ENCODE data around the gene HES4. TPM values are rescaled to one million over a fixed set of nuclear protein-coding genes. Genes with fewer than 3 reads are reported as not detected.
A peak's percentile ranks its signal among the peaks of the same experiment; 100 is the strongest.

The HES4 gene
- total RNA-seq, 1 experiment from 2014 or later: 233 TPM

- Histone ChIP-seq H3K4me1 (ENCODE audit: insufficient read depth, low read length) (peaks cover 23% of the 10 kb centered on the region), H3K27ac (ENCODE audit: low read length) (peak overlapping the region; percentile 66), H3K27me3 (ENCODE audit: low read length) (no peaks in the 10 kb centered on the region), H3K79me2 (ENCODE audit: low read length) (peaks cover 22% of the 10 kb centered on the region), H2AFZ (ENCODE audit: low read length) (no peak overlapping the region), H3K9ac (ENCODE audit: low read length) (peak overlapping the region; percentile 71), H3K4me3 (ENCODE audit: low read length) (peak overlapping the region; percentile 76), H3K36me3 (ENCODE audit: low read depth, low read length) (no peaks in the 10 kb centered on the region), H4K20me1 (ENCODE audit: low read length) (no peaks in the 10 kb centered on the region), H3K4me2 (ENCODE audit: low read length) (peak overlapping the region; percentile 96), H3K9me2 (replicated peaks; ENCODE audit: low read length) (no peaks in the 10 kb centered on the region), H3F3A (ENCODE audit: low read length, unreplicated experiment) (no peaks in the 10 kb centered on the region), H3K9me3 (ENCODE audit: low read length) (no peaks in the 10 kb centered on the region)
- DNase-seq (peak; percentile 59), ATAC-seq (0 out of 2 replicates have a peak, but pooled peaks have one; percentile 1)
- POLR2A ChIA-PET (ENCODE audit: unreplicated experiment): interaction anchor here (0.7 to 1.2 kb wide), 2 partner anchors 13 to 18 kb away, joined by 3 to 8 read pairs; no protein-coding TSS in a partner anchor
- intact Hi-C loops (cut with micrococcal nuclease): loop anchor here (2.0 to 5.0 kb wide), 2 partner anchors 48 to 102 kb away; partner anchors contain the start of gene C1orf159
- no peak for TF ChIP-seq EZH2 (IDR thresholded peaks at IDR 0.05; ENCODE audit: low read length, unreplicated experiment)
- TF ChIP-seq, protein P1, sequence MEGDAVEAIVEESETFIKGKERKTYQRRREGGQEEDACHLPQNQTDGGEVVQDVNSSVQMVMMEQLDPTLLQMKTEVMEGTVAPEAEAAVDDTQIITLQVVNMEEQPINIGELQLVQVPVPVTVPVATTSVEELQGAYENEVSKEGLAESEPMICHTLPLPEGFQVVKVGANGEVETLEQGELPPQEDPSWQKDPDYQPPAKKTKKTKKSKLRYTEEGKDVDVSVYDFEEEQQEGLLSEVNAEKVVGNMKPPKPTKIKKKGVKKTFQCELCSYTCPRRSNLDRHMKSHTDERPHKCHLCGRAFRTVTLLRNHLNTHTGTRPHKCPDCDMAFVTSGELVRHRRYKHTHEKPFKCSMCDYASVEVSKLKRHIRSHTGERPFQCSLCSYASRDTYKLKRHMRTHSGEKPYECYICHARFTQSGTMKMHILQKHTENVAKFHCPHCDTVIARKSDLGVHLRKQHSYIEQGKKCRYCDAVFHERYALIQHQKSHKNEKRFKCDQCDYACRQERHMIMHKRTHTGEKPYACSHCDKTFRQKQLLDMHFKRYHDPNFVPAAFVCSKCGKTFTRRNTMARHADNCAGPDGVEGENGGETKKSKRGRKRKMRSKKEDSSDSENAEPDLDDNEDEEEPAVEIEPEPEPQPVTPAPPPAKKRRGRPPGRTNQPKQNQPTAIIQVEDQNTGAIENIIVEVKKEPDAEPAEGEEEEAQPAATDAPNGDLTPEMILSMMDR (conservative IDR thresholded peaks at IDR 0.05; ENCODE audit: low read depth, low read length): peak; percentile 80
- no TSS peak for BruUV-seq (replicated peaks)
- CTCF ChIA-PET: interaction anchor here (0.6 to 1.5 kb wide), 7 partner anchors 13 to 246 kb away, joined by 3 to 7 read pairs (median 5); no protein-coding TSS in a partner anchor
These were observed 15.1 kb upstream of the HES4 start for GRCh38 chr1:1014799-1015681.

- no peaks in the 10 kb centered on the region for H4K20me1 ChIP-seq (ENCODE audit: low read length)
- POLR2A ChIA-PET (ENCODE audit: unreplicated experiment): interaction anchor here (0.6 to 1.2 kb wide), 7 partner anchors 8 to 268 kb away, joined by 3 to 10 read pairs (median 4); no protein-coding TSS in a partner anchor
- peaks cover 22% of the 10 kb centered on the region for H3K79me2 ChIP-seq (ENCODE audit: low read length)
- peak overlapping the region; percentile 49 for H2AFZ ChIP-seq (ENCODE audit: low read length)
- CTCF ChIA-PET: interaction anchor here (0.6 to 1.5 kb wide), 8 partner anchors 12 to 217 kb away, joined by 3 to 7 read pairs (median 4); no protein-coding TSS in a partner anchor
- H3K36me3 ChIP-seq (ENCODE audit: low read depth, low read length): no peaks in the 10 kb centered on the region
- peak overlapping the region; percentile 71 for H3K9ac ChIP-seq (ENCODE audit: low read length)
- H3K27me3 ChIP-seq (ENCODE audit: low read length): no peaks in the 10 kb centered on the region
- peak overlapping the region; percentile 76 for H3K4me3 ChIP-seq (ENCODE audit: low read length)
- H3K4me1 ChIP-seq (ENCODE audit: insufficient read depth, low read length): peaks cover 23% of the 10 kb centered on the region
- intact Hi-C loops (cut with micrococcal nuclease): loop anchor here (1.0 to 5.0 kb wide), 3 partner anchors 14 to 103 kb away; partner anchors contain the start of genes C1orf159 and HES4
- H3K27ac ChIP-seq (ENCODE audit: low read length): peak overlapping the region; percentile 66
- no peaks in the 10 kb centered on the region for H3F3A ChIP-seq (ENCODE audit: low read length, unreplicated experiment)
- BruUV-seq (replicated peaks): no TSS peak
- H3K9me3 ChIP-seq (ENCODE audit: low read length): no peaks in the 10 kb centered on the region
- H3K9me2 ChIP-seq (replicated peaks; ENCODE audit: low read length): no peaks in the 10 kb centered on the region
- TF ChIP-seq EZH2phosphoT487 (IDR thresholded peaks at IDR 0.05; ENCODE audit: borderline replicate concordance, low read length) (no peak), EZH2 (IDR thresholded peaks at IDR 0.05; ENCODE audit: low read length, unreplicated experiment) (no peak)
- TF ChIP-seq, protein P1 (conservative IDR thresholded peaks at IDR 0.05; ENCODE audit: low read depth, low read length): peak; percentile 25; the same call in 1 of the 2 replicates
- peak overlapping the region; percentile 96 for H3K4me2 ChIP-seq (ENCODE audit: low read length)
- peak; percentile 59 for ATAC-seq
- DNase-seq: peak; percentile 69
These were observed 14.2 kb upstream of the HES4 start for GRCh38 chr1:1013922-1014648.
